Measurements from ENCODE around the gene IL36B.
A peak's percentile ranks its signal among the peaks of the same experiment; 100 is the strongest.

DNA sequence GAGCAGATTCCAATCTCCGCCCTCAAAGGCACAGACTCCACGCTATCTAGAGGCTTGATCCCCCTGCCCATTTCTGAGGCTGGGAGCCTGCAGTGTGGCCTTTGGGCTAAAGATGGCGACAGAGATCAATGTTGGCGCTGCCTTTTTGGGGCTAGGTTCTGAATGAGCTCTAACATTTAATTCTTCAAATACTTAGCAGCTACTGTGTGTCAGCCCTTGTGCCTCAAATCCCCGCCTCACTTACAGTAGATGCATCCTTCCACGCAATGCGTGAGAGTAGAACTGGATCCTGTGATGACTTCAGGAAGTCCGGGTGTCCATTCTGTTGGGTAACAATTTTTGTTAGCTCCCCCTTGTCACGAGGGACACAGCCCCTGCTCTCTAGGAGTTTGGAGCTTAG lies 27.5 kb upstream of the IL36B start:
- TF ChIP-seq CTCF (IDR thresholded peaks at IDR 0.05) (peak in 4 of 6 experiments; percentile 50 to 65 (median 60)), POLR2A (IDR thresholded peaks at IDR 0.05) (no peak)

All from Peyer's patch (tissue), 4 donors.